Neural cell (in vitro differentiated cells): Measurements from ENCODE around the gene USP20. TPM values are rescaled to one million over a fixed set of nuclear protein-coding genes. Genes with fewer than 3 reads are reported as not detected.

Experiments
- H2AFZ ChIP-seq: fragments of 200-600, 300-800 bp; sonication (generic), shearing (Covaris generic); 2 replicates; pipeline ENCODE4 v1.6.0; 2014; ENCODE audit warnings: low read depth, mild to moderate bottlenecking, antibody characterized with exemption, low read length, moderate library complexity
- H3F3A ChIP-seq: fragments of 200-600 bp; shearing (Covaris generic); 2 replicates; pipeline ENCODE4 v1.6.1; 2016; ENCODE audit warnings: mild to moderate bottlenecking, moderate library complexity, mixed read lengths, antibody characterized with exemption, low read length; ENCODE audit not compliant: insufficient read depth, poor library complexity, severe bottlenecking
- H3K27ac ChIP-seq: fragments of 200-600, 300-800 bp; sonication (generic), shearing (Covaris generic); 2 replicates; pipeline ENCODE4 v1.5.1; 2014; ENCODE audit warnings: mild to moderate bottlenecking, low read length, moderate library complexity
- H3K27me3 ChIP-seq: fragments of 300-800, 200-600 bp; sonication (generic), shearing (Covaris generic); 2 replicates; pipeline ENCODE4 v1.6.0; 2014; ENCODE audit warnings: mild to moderate bottlenecking, low read depth, low read length, moderate library complexity; ENCODE audit not compliant: insufficient read depth
- H3K36me3 ChIP-seq: fragments of 300-800, 200-600 bp; sonication (generic), shearing (Covaris generic); 2 replicates; pipeline ENCODE4 v1.5.1; 2014; ENCODE audit warnings: mild to moderate bottlenecking, antibody characterized with exemption, low read length, moderate library complexity; ENCODE audit not compliant: insufficient read depth
- H3K4me2 ChIP-seq: fragments of 300-800, 200-600 bp; sonication (generic), shearing (Covaris generic); 2 replicates; pipeline ENCODE4 v1.6.0; 2014; ENCODE audit warnings: mild to moderate bottlenecking, low read length
- H3K4me3 ChIP-seq: fragments of 300-800, 200-600 bp; sonication (generic), shearing (Covaris generic); 2 replicates; pipeline ENCODE4 v1.5.1; 2014; ENCODE audit warnings: mild to moderate bottlenecking, low read length, moderate library complexity
- H3K79me2 ChIP-seq: fragments of 200-600 bp; shearing (Covaris generic); replicated peaks from 2 replicates; pipeline ENCODE4 v1.6.0; 2014; ENCODE audit warnings: mild to moderate bottlenecking, low read length, moderate library complexity; ENCODE audit not compliant: insufficient read depth
- H3K9ac ChIP-seq: fragments of 300-800, 200-600 bp; sonication (generic), shearing (Covaris generic); 2 replicates; pipeline ENCODE4 v1.6.1; 2016; ENCODE audit warnings: mild to moderate bottlenecking, low read length, mixed read lengths
- H3K9me2 ChIP-seq: fragments of 200-600 bp; shearing (Covaris generic); 2 replicates; pipeline ENCODE4 v1.6.1; 2016; ENCODE audit warnings: mild to moderate bottlenecking, low read length, mixed read lengths; ENCODE audit not compliant: insufficient read depth
- H3K9me3 ChIP-seq: fragments of 200-600, 300-800 bp; sonication (generic), shearing (Covaris generic); 2 replicates; pipeline ENCODE4 v1.6.1; 2016; ENCODE audit warnings: mild to moderate bottlenecking, mixed run types, low read length, moderate library complexity, mixed read lengths
- H4K20me1 ChIP-seq: fragments of 200-600 bp; shearing (Covaris generic); 2 replicates; pipeline ENCODE4 v1.6.1; 2016; ENCODE audit warnings: mild to moderate bottlenecking, mixed run types; ENCODE audit not compliant: insufficient read depth
- CTCF ChIP-seq: fragments of 450-650 bp; IDR thresholded peaks from 2 replicates; pipeline ENCODE4 v1.5.1; 2014; ENCODE audit warnings: antibody characterized with exemption, mild to moderate bottlenecking, moderate library complexity; ENCODE audit not compliant: poor library complexity, severe bottlenecking
- EP300 ChIP-seq: fragments of 450-650 bp; conservative IDR thresholded peaks from 2 replicates; pipeline ENCODE4 v1.6.1; 2014; ENCODE audit warnings: antibody characterized with exemption, mild to moderate bottlenecking, moderate library complexity; ENCODE audit not compliant: poor library complexity, severe bottlenecking
- EZH2 ChIP-seq: fragments of 200-600, 300-800 bp; shearing (Covaris generic), sonication (generic); IDR thresholded peaks from 2 replicates; pipeline ENCODE4 v1.6.1; 2014; ENCODE audit warnings: antibody characterized with exemption, low read length, borderline replicate concordance, mild to moderate bottlenecking; ENCODE audit not compliant: insufficient read depth, poor library complexity, severe bottlenecking
- MXI1 ChIP-seq: fragments of 450-650 bp; conservative IDR thresholded peaks from 2 replicates; pipeline ENCODE4 v1.6.1; 2014; ENCODE audit warnings: antibody characterized with exemption, mild to moderate bottlenecking; ENCODE audit not compliant: poor library complexity, severe bottlenecking
- POLR2AphosphoS5 ChIP-seq: IDR thresholded peaks from 2 replicates; pipeline ENCODE4 v1.6.1; 2012
- RAD21 ChIP-seq: fragments of 450-650 bp; conservative IDR thresholded peaks from 2 replicates; pipeline ENCODE4 v1.6.1; 2014; ENCODE audit warnings: antibody characterized with exemption, mild to moderate bottlenecking, moderate library complexity
- REST ChIP-seq: IDR thresholded peaks from 2 replicates; pipeline ENCODE4 v1.6.1; 2012; ENCODE audit warnings: borderline replicate concordance
- SMC3 ChIP-seq: fragments of 450-650 bp; conservative IDR thresholded peaks from 2 replicates; pipeline ENCODE4 v1.6.1; 2014; ENCODE audit warnings: antibody characterized with exemption, mild to moderate bottlenecking, moderate library complexity; ENCODE audit not compliant: poor library complexity
- TAF1 ChIP-seq: IDR thresholded peaks from 2 replicates; pipeline ENCODE4 v1.6.1; 2012; ENCODE audit warnings: low read depth
- polyA plus RNA-seq: library from polyadenylated mRNA; depleted of rRNA; stranded (reverse); fragments of >200 nt; gene quantifications from 2 replicates; pipeline ENCODE4 v1.2.3, GENCODE V29; 2014

USP20 gene
- polyA plus RNA-seq, 1 donor from 2014 or later, result 39.8 TPM

- Histone ChIP-seq H3F3A (no peaks in the 10 kb centered on the region), H4K20me1 (no peaks in the 10 kb centered on the region), H3K27me3 (no peaks in the 10 kb centered on the region), H3K4me2 (no peak overlapping the region), H3K9me2 (no peaks in the 10 kb centered on the region), H2AFZ (no peak overlapping the region), H3K36me3 (no peaks in the 10 kb centered on the region), H3K9ac (no peak overlapping the region), H3K4me3 (no peak overlapping the region), H3K9me3 (no peaks in the 10 kb centered on the region), H3K79me2 (no peaks in the 10 kb centered on the region), H3K27ac (no peak overlapping the region)
- TF ChIP-seq TAF1, result no peak
- TF ChIP-seq MXI1, result no peak
- TF ChIP-seq REST, result no peak
Observed at GRCh38 chr9:129860653-129861446, 25.6 kb downstream of the USP20 start.

GRCh38 chr9:129861447-129861827 lies 26.2 kb downstream of the USP20 start:
- H3K27me3 ChIP-seq, result no peaks in the 10 kb centered on the region
- H3K4me2 ChIP-seq, result no peak overlapping the region
- no peak overlapping the region for H3K9ac ChIP-seq
- TF ChIP-seq RAD21 (no peak), CTCF (no peak), SMC3 (no peak), MXI1 (no peak), POLR2AphosphoS5 (no peak), EZH2 (no peak), TAF1 (no peak), REST (no peak), EP300 (no peak)
- H3F3A ChIP-seq, result no peaks in the 10 kb centered on the region
- no peaks in the 10 kb centered on the region for H3K9me3 ChIP-seq
- no peak overlapping the region for H2AFZ ChIP-seq
- H3K79me2 ChIP-seq, result no peaks in the 10 kb centered on the region
- H3K27ac ChIP-seq, result no peak overlapping the region
- H3K4me3 ChIP-seq, result no peak overlapping the region
- H4K20me1 ChIP-seq, result no peaks in the 10 kb centered on the region
- H3K36me3 ChIP-seq, result no peaks in the 10 kb centered on the region
- no peaks in the 10 kb centered on the region for H3K9me2 ChIP-seq
